Left lung (tissue), 10 donors: ENCODE measurements around the gene NFKB2. TPM values are rescaled to one million over a fixed set of nuclear protein-coding genes. Genes with fewer than 3 reads are reported as not detected.

Experiments
- ATAC-seq: fragments of 200-7000 bp; cut with Tn5 transposase; one replicate; pipeline ENCODE4 v1.9.1; 2020; ENCODE audit warnings: moderate library complexity
- DNase-seq, 4 donors: peaks; one replicate each; pipeline ENCODE4 v3.0.0-alpha.2; 2013 to 2020
- H3K27ac ChIP-seq, 2 donors: fragments of 200-600 bp; sonication (generic) in 1 of 2; one replicate each; pipeline versions ENCODE4 v1.5.0 to v1.8.0; 2020 to 2021
- H3K27me3 ChIP-seq, 2 donors: fragments of 200-600 bp; sonication (generic) in 1 of 2; one replicate each; pipeline versions ENCODE4 v1.5.0 to v1.8.0; 2020 to 2021
- H3K36me3 ChIP-seq, 2 donors: fragments of 200-600 bp; sonication (generic) in 1 of 2; one replicate each; pipeline versions ENCODE4 v1.5.0 to v1.8.0; 2020 to 2021
- H3K4me1 ChIP-seq, 2 donors: fragments of 200-600 bp; one replicate each; pipeline ENCODE4 v1.8.0; 2021
- H3K4me3 ChIP-seq, 2 donors: fragments of 200-600 bp; sonication (generic) in 1 of 2; one replicate each; pipeline versions ENCODE4 v1.5.0 to v1.8.0; 2020 to 2021; ENCODE audit warnings: mild to moderate bottlenecking in 1 of 2
- H3K9me3 ChIP-seq, 2 donors: fragments of 200-600 bp; sonication (generic) in 1 of 2; one replicate each; pipeline versions ENCODE4 v1.5.0 to v1.8.0; 2020 to 2021
- CTCF ChIP-seq, 2 donors: fragments of 200-600 bp; sonication (generic) in 1 of 2; IDR thresholded peaks; one replicate each; pipeline versions ENCODE4 v1.5.0 to v1.8.0; 2021; ENCODE audit warnings: antibody characterized with exemption in 2 of 2
- intact Hi-C, 2 donors: fragments of 100-400 bp; cut with DNase I; formaldehyde crosslinking; loops; one replicate each; pipeline versions ENCODE4 v1.11.2 to v1.14.2; 2022
- polyA plus RNA-seq, 6 donors: library from polyadenylated mRNA; unstranded; fragments of 120-200 nt; gene quantifications; one replicate each; pipeline ENCODE4 v1.2.1, GENCODE V29; 2013; ENCODE audit not compliant: insufficient read length in 6 of 6
- total RNA-seq, 2 donors: library from RNA; stranded (reverse); fragmentation: NEBNext Ultra II Directional; extraction: Animal tissue kit (Norgen Biotek cat#: 25700); gene quantifications; one replicate each; pipeline ENCODE4 v1.2.1, GENCODE V29; 2021
- donor health status: DM: no; HTN: yes; CAD: no.
- donor health status: DM: no; HTN: no; CAD: no.

Gene NFKB2
- total and polyA plus RNA-seq, 8 donors: 22.0 to 50.2 (median 25.6) TPM

- intact Hi-C loops: loop anchor here in 1 of 2 donors (5.0 kb wide), 1 partner anchor 44 kb away; no protein-coding TSS in a partner anchor
- H3K36me3 ChIP-seq: no peaks in the 10 kb centered on the region
- peaks cover 13 to 55% of the 10 kb centered on the region in 2 donors for H3K4me1 ChIP-seq
- no peak for TF ChIP-seq CTCF (IDR thresholded peaks at IDR 0.05)
- peak overlapping the region in 1 of 2 donors; percentile 84 for H3K27ac ChIP-seq
- no peaks in the 10 kb centered on the region for H3K27me3 ChIP-seq
- ATAC-seq: no peak
- DNase-seq: peak in 2 of 4 donors; percentile 55 to 75
- H3K4me3 ChIP-seq: peak overlapping the region in 1 of 2 donors; percentile 88
- no peaks in the 10 kb centered on the region for H3K9me3 ChIP-seq
Observed at GRCh38 chr10:102433619-102434046, 38.1 kb downstream of the NFKB2 start.

GRCh38 chr10:102434394-102435132 lies 39.1 kb downstream of the NFKB2 start:
- H3K36me3 ChIP-seq: no peaks in the 10 kb centered on the region
- H3K27me3 ChIP-seq: no peaks in the 10 kb centered on the region
- DNase-seq: peak in 1 of 4 donors; percentile 38
- H3K9me3 ChIP-seq: no peaks in the 10 kb centered on the region
- no peak for TF ChIP-seq CTCF (IDR thresholded peaks at IDR 0.05)
- peak; percentile 9 for ATAC-seq
- H3K4me3 ChIP-seq: peak overlapping the region in 1 of 2 donors; percentile 38
- intact Hi-C loops: loop anchor here in 1 of 2 donors (5.0 kb wide), 1 partner anchor 43 kb away; no protein-coding TSS in a partner anchor
- peaks cover 13 to 55% of the 10 kb centered on the region in 2 donors for H3K4me1 ChIP-seq
- peak overlapping the region; percentile 77 to 84 for H3K27ac ChIP-seq

GRCh38 chr10:102435133-102435497 lies 39.6 kb downstream of the NFKB2 start:
- H3K4me3 ChIP-seq: peak overlapping the region; percentile 15 to 38
- H3K27ac ChIP-seq: peak overlapping the region; percentile 77 to 84

GRCh38 chr10:102435529-102436233 lies 40.2 kb downstream of the NFKB2 start:
- Histone ChIP-seq H3K27me3 (no peaks in the 10 kb centered on the region), H3K27ac (peak overlapping the region; percentile 77 to 84), H3K9me3 (no peaks in the 10 kb centered on the region), H3K4me1 (peaks cover 13 to 55% of the 10 kb centered on the region in 2 donors), H3K36me3 (no peaks in the 10 kb centered on the region), H3K4me3 (peak overlapping the region; percentile 15 to 38)
- DNase-seq (peak in 3 of 4 donors; percentile 65 to 85 (median 67)), ATAC-seq (peak; percentile 44)
- intact Hi-C loops: no loop called here
- TF ChIP-seq CTCF (IDR thresholded peaks at IDR 0.05): no peak

More at GRCh38 chr10:102435133-102435497, 39.6 kb downstream of the NFKB2 start:
- H3K4me1 ChIP-seq: peaks cover 13 to 55% of the 10 kb centered on the region in 2 donors
- no peaks in the 10 kb centered on the region for H3K9me3 ChIP-seq
- H3K36me3 ChIP-seq: no peaks in the 10 kb centered on the region
- DNase-seq (no peak), ATAC-seq (no peak)
- intact Hi-C loops: no loop called here
- no peak for TF ChIP-seq CTCF (IDR thresholded peaks at IDR 0.05)
- H3K27me3 ChIP-seq: no peaks in the 10 kb centered on the region

- H3K4me1 ChIP-seq: peaks cover 13 to 52% of the 10 kb centered on the region in 2 donors
- H3K27ac ChIP-seq: peak overlapping the region; percentile 77 to 84
- H3K27me3 ChIP-seq: no peaks in the 10 kb centered on the region
- DNase-seq (no peak), ATAC-seq (no peak)
- no peak for TF ChIP-seq CTCF (IDR thresholded peaks at IDR 0.05)
- intact Hi-C loops: no loop called here
- no peaks in the 10 kb centered on the region for H3K36me3 ChIP-seq
- no peaks in the 10 kb centered on the region for H3K9me3 ChIP-seq
- H3K4me3 ChIP-seq: peak overlapping the region; percentile 15 to 38
Observed at GRCh38 chr10:102436312-102436711, 40.8 kb downstream of the NFKB2 start.
